Fibroblast of skin of left biceps (primary cell): ENCODE data around the gene GCHFR.

ENCODE experiments used
- DNase-seq, 2 experiments: peaks; one replicate each; pipeline ENCODE4 v3.0.0-alpha.2; 2013; ENCODE audit warnings: low read depth in 2 of 2

Gene GCHFR

DNA sequence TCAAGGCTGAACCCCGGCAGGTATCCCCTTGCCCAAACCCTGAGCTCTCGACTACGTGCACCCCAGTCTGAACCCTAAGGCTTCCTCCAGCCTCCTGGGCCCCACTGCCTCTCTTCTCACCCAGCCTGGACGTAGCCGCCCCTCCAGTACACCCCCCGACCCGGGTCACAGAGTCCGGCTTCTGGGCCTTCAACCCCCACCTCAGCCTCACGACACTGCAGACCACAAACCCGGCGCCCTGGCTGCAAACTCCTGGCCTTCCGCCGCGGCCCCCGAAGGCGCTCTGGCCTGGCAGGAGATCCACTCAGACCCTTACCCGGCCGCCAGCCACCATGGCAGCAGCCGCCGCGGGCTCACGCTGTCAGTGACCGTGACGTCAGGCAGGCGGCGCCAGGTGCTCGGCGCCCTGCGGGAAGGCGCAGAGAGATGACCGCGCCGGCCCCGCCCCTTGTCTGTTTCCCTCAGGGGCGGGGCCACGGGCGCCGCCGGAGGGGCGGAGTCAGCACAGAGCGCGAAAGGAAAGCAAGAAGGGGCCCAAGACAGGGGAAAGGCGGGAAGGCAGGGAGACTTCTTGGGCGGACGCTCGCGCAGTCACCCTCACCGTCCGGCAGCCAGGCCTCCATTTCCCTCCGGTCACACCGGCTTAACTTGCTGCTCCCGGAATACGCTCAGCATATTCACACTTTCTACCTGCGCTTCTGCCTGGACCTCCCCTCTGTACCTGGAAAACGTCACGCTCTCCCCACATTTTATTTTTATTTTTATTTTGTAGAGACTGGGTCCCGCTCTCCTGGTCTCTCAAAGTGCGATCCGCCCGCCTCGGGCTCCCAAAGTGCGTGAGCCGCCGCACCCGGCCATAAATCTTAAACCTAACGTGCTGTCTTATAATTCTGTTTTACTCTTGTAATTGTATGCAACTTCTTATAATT is 8.7 kb upstream of the GCHFR start, which contains the start of gene RMDN3:
RMDN3 (minus strand) TSS at position 372 of the 929 bp plus-strand sequence. CDS start 471 bp downstream, outside the sequence.
- DNase-seq, result peak; percentile 70 to 78

DNA sequence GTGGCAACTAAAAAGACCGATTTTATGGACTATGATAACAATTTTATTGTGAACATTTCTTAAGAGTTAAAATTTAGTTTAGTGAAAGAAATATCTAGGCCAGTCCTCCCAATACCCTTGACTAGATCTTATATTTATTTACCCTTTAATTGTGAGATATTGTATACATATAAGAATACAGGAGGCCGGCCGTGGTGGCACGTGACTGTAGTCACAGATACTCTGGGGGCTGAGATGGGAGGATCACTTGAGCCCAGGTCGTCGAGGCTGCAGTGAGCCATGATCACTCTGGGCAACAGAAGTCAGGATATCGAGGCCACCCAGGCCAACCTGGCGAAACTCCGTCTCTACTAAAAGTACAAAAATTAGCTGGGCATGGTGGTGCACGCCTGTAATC is 8.1 kb upstream of the GCHFR start:
- no peak for DNase-seq

DNA sequence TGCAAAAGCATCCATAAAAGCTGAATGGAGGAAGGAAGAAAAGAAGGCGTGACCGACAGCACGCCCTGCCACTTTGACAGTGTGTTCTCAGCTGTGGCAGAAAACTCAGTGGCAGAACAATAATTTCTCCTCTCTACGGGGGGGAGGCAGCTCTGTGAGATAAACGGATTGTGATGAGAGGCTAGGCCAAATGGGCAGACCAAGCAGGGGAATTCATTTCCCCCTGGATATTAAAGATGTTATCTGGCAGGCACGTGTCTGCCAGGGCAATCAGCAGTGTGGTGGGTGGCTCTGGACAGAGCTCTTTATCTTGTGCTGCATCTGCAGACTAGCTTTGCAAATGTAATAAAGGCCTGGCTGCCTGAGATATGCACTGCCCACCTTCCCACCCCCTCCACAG is 6.9 kb upstream of the GCHFR start:
- DNase-seq, result no peak

DNA sequence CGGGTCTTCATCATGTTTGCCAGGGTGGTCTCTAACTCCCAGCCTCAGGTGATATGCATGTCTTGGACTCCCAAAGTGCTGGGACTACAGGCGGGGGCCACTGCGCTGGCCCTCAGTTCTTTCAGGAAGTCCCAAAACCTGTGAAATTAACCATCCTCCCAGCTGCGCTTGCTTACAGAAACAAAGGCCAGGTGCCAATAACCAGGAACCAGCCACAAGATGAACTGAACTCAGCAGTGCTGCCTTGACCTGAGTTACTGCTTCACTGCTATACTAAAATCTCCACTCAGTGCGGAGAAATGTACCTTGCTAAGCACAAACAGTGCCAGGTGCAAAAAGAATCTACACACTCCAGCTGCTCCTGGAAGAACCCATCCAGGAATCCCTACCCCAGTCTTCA is 3.9 kb upstream of the GCHFR start:
- no peak for DNase-seq

DNA sequence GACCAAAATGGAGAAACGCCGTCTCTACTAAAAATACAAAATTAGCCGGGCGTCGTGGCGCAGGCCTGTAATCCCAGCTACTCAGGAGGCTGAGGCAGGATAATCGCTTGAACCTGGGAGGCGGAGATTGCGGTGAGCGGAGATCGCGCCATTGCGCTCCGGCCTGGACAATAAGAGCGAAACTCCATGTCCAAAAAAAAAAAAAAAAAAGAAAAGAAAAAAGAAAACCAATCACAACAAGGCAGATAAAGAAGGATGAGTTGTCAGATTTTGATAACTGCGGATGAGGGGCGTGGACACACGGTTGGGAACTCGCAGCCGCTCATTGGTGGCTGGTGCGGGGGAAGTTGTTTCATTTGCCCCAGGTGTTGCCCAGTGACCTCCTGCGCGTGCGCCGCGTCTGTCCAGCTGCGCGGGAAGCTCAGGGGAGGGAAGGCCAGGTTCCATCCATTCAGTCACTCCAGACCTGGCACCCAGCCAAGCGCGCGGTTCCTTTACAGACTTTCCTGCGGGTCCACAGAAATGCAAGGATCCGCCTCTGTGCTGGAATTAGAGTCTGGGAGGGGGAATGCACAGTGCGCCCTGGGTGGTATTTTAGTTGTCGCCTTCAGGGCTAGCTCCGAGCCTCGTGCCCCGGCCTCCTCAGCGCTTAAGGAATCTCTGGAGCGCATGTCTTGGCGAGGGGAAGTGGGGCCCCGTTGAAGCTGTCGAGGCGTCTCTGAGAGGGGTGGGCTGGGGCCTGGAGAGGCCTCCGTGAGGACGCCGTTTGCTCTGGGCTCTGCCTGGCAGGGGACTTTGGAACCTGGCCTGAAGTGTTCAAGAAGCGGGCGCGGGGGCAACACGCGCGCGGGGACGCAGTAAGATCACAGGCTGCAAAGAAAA is 708 bp upstream of the GCHFR start:
- DNase-seq, result no peak

DNA sequence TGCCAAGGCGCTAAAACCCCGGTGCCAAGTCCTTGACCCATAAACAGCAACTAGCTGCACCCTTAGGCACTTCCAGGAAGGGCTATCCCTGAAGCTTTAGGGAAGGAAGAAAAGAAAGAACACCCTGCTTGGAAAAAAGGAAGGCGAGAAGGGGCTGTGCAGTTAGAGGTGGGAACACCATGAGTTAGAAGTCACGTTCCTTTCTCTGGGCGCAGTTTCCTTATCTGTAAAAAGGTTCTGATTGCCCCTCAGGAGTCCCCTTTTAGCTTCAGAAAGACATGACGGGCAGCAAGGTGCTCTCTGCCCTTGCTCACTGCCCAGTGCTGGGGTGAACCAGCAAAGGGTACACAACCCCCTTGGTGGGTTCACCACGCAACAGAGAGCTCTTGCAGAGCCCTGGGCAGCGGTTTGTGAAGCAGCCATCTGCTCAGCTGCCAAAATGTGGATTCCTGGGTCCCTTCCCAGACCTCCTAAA is 798 bp downstream of the GCHFR start:
- no peak for DNase-seq

DNA sequence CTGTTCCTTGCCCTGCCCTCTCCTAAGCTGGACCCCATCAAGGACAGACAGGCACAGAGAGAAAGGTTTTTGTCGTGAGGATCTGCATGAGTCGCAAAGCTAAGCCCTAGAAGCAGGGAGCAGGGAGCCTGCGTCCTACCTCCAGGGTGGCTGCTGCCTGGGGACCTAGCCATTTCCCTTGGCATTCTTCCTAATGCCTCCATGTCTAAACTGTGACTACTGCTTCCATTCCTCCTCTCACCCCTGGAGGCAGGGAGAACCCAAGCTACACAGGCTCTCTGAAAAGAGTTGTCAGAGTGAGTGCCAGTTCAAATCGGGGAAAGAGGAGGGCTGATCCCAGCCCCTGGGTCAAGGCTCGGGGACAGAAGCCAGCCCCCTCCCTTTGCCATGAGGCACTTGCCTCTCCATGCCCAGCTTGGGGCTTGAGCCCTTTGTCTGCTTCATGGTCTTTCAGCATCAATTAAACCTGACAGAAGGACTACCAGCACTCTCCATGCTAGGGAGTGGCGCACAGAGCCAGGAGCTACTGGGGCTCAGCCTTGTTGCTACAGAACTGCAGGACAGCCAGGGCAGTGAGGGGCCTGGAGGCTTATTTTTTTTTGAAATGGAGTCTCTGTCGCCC is 2.4 kb downstream of the GCHFR start:
- no peak for DNase-seq

DNA sequence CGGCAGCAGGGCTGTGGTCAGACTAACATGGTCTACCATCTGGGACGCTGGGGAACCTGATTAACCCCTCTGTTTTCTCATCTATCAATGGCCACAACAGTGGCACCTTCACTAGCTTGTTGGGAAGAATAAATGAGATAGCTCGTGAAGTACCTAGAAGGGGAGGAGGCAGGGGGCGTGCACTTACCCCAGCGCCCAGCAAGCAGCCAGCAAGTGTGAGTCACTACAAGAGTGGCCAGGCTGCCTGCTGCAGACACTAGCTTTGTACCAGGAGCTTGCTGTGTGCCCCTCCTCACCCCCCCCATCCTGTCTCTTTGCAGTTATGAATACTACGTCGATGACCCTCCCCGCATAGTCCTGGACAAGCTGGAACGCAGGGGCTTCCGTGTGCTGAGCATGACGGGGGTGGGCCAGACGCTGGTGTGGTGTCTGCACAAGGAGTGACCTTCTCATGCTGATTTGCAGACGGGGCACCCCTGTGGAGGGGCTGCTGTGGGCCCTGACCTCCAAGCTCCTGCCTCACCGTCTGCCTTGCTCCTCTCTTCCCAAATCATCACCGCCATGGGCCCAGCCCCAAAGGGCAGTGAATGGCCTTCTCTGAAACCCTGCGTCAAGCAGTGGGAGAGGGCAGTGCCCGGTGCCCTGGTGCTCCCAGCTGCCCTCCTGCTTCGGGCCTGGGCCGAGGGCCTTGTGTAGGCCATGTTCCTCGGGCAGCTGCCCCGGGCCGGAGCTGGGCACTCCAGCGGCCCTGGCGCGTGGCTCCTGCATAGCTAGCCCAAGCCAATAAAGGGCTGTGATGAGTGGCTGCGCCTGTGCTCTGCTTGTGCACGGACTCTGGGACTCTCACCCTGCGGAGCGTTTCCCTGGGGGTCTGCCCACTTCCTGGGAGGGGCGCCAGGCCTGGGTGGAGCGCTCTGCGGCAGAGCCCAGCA is 3.3 kb downstream of the GCHFR start:
- DNase-seq, result no peak

DNA sequence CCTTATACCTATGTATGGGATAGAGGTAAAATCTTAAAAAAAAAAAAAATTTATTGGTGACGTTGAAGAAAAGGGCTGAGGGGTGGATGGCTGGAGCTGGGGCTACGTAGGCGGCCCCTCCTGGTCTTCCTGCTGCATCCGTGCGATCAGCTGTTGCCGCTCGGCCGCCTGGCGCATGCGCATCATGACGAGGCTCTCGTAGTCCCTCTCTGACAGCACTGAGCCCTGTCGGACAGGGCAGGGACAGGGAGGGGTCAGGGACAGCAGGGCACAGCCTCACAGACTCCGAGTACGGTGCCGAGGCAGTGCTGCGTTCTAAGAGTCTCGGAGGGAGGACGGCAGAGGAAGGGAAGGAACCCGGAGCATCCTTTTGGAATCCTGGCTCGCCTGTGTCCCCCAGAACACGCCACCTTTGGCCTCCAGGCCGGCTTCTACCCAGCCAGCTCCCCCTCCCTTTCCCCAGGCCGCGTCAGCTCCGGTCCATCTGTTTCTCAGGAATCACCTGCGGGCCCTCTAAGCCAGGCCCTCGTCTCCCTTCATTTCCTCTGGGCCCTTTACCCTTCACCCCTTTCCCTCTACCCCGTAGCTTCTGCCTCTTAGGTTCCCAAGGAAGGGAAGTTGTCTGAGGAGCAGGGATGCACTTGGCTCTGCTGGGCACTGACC is 4.1 kb downstream of the GCHFR start:
- no peak for DNase-seq

DNA sequence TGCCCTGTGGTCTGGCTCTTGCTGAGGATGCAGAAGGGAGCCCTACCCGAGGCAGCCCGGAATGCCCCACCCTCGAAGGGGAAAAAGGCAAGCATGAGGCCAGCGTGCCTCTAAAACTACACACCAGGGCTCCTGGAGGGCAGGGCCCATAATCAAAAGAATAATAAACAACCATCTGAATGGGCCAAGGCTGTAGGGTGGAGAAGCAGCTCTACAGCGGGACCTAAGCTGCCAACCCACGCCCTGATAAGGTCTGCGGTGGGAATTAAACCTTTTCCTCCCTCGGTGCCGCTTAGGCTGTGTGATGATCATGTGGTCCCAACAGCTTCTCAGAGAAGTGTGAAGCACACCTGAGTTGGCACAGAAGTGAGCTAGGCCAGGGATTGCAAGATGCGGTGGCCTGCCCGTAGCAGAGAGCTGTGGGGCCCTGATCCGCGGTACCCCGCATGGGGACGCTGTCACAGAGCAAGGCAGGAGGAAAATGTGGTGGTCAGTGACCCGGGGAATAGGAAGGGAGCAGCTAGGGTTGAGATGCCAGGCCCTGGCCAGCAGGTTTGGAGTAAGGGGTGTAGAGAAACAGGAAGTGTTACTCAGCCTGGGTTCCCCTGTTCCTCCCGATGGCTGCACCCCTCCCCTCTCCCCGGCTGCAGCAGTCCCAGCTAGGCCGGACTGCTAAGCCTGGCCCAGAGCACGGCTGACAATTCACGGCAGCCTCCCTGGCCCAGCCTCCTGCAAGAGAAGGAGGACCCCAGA is 4.8 kb downstream of the GCHFR start:
- DNase-seq, result no peak

DNA sequence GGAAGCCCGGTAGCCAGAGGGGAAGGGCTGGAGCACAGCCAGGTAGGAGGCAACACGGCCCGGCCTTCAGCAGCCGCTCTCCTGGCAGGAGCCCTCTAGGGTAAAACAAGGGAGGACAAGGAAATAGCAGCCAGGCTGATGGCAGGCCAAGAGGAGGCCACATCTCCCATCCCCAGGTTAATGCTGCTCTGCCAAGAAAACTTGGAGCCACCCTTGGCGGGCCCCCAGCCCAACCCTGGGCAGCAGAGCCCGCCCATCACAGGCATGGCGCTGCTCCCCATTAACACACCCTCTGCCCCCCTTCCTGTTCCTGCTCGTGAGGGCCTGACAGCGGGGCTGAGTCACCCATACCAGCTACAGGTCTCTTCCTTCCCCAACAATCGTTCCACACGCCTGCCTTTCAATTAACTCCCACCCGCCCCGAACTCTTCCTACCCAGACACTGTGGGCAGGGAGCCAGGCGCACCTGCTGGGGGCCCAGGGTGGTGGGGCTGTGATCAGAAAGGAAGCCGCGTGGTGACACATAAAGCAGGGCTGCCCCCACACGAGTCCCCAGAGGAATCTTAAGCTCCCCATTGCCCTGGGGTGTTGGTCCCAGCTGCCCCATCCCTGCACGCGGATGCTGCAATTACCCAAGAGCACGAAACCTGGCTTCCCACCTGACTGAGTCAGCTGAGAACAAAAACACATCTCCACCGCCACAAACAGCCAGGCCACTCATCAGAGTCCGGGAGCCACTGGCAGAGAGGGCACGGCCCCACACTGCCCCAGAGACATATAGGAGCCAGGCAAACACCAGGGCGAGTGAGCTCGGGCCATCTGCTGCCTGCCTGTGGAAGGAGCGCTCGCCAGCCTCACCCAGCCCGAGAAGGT is 5.6 kb downstream of the GCHFR start, which contains the start of gene C15orf62:
C15orf62 (plus strand) TSS at position 707 of the 873 bp plus-strand sequence. CDS start 516 bp downstream, outside the sequence.
- DNase-seq, result no peak

DNA sequence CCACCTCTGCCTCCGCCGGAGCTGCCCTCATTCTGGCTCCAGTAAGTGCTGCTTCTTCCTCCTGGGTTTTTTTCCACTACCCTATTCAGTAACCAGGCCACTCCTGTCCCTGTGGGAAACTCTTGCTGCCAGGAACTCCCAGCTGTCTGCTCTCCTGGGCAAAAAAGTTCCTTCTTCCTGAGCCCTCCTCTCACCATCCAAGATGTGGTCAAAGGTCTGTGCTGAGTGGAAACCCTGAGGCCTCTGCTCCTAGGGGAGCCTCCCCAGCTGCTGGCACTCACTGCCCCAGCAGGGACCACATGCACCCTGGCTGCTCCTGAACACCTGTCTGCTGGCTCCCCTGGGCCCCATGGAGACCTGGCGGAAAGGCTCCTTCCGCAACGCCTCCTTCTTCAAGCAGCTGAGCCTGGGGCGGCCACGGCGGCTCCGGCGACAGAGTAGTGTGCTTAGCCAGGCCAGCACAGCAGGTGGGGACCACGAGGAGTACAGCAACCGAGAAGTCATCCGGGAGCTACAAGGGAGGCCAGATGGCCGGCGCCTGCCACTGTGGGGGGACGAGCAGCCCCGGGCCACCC is 6.4 kb downstream of the GCHFR start:
- DNase-seq, result no peak

DNA sequence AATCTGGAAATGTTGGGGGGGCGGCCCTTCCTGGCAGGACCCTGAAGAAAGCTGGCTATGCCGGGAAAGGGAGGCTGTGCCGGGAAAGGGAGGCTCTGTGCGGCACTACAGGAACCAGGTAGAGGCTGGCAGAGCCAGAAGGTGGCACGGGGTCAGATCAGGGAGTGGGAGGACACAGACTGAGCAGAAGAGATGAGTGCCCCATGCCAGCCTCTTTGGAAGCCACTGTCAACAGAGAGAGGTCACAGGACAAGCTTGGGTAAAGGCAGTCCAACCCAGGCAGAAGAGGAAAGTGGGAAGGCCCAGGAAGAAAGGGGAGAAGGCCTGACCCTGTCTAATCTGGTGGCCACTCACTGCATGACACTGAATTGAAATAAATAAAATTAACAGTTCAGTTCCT is 7.4 kb downstream of the GCHFR start:
- no peak for DNase-seq

DNA sequence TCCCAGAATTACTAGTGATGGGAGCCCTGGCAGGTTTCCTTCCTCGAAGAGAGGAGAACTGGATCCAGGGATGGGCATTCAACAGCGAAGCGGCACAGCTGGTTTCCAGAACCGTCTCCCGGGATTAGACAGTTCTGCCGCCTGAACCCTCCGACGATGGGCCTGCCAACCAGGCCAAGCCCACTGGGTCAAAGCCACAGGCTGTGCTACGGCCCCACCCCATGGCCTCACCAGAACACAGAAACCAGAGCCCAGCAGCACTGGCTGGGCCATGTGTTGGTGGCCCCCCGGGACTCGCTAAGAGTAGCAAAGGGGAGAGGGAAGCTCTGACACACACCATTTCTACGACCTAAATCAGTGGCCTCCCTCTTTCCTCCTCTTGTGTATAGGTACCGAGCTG is 8.1 kb downstream of the GCHFR start:
- DNase-seq, result no peak

DNA sequence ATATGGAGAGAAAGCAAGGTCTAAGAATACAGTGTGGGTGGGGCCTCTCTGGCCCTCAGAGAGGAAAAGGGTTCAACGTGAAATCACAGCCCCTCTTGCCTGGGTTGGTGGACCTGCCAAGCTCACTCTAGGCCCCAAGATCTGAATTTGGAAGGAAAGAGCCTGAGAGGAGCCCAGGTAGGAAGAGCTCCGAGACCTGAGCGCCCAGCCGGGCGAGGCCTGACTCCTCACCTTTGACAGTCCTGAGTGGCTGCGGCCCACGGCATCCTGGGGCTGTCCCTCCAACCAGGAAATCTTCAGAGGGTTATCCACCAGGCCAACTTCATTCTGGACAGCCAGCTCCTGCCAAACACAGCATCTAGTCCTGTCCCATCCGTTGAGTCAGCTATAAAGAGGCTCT is 9.6 kb downstream of the GCHFR start:
- no peak for DNase-seq

DNA sequence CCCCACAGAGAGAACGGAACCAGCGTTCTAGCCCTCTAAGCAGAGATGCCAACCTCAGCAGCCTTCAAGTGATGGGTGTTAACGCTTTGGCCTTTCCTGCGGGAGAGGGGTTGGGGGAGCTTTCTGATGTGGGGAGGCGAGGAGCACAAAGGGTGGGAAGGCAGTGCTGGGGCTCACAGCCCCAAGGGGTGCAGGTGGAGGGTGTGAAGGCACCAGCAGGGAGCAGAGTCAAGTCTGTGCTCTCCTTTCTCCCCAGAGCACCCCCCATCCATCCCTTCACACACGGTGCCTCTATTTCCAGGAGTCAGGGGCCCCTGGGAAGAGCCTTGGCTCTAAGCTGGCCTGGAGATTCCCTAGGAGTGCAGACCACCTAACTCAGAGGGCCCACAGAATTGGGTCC is 10.0 kb downstream of the GCHFR start:
- no peak for DNase-seq

DNA sequence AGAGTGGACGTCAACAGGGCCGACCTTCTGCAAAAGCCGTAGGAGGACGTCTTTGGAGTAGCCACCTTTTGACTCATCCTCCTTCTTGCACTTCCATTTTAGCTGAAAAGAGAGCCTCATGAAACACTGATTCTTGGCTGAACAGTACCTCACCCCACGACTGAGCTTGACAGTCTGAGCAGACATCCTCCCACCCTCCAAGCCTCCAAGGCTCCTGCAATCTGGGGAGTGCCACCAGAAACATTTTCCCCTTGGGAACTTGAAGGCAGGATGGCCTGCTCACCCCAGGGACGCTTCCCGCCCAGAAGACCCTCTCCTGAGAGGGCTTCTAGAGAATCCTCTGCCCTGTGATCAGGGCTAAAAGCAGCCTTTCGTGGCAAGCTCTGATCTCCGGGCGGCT is 11.1 kb downstream of the GCHFR start:
- no peak for DNase-seq
